NCI-H526 treated with DMSO at 0.1 percent for 48 hours (cell line): Measurements from ENCODE around the gene FMNL3.

Source experiments
- DNase-seq: peaks from one replicate; lab custom pipeline; 2025; lab: John Stamatoyannopoulos, UW

Gene FMNL3

DNA sequence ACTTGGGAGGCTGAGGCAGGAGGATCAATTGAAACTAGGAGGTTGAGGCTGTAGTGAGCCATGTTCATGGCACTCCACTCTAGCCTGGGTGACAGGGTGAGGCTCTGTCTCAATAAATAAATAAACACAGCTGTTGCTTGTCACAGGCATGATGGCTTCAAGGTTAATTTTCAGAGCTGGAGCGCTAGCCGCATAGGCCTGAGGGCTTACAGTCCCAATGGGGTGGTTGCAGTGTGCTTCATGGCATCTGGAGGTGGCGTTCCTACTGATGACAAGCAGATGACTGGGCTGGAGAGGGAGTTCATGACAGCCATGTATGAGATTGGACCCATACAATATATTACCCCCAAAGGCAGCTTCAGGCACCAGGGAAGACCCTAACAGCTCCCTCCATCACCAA lies 1.6 kb upstream of the FMNL3 start:
- no peak for DNase-seq

DNA sequence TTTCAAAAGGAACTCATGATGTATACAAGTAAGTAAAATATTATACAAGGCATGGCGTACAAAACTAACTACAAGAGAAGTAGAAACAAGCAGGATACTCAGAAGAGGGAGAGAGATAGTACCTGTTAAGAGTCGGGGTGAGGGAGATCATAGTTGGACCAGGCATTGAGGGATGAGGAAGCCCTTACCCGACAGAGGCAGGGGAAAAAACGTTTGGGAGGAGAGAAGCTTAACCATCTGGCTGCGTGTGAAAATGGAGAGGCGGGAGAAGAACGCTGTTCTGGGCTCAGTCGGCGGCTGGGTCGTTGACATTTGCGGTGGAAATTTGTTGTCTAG lies 575 bp upstream of the FMNL3 start:
- DNase-seq, result no peak

DNA sequence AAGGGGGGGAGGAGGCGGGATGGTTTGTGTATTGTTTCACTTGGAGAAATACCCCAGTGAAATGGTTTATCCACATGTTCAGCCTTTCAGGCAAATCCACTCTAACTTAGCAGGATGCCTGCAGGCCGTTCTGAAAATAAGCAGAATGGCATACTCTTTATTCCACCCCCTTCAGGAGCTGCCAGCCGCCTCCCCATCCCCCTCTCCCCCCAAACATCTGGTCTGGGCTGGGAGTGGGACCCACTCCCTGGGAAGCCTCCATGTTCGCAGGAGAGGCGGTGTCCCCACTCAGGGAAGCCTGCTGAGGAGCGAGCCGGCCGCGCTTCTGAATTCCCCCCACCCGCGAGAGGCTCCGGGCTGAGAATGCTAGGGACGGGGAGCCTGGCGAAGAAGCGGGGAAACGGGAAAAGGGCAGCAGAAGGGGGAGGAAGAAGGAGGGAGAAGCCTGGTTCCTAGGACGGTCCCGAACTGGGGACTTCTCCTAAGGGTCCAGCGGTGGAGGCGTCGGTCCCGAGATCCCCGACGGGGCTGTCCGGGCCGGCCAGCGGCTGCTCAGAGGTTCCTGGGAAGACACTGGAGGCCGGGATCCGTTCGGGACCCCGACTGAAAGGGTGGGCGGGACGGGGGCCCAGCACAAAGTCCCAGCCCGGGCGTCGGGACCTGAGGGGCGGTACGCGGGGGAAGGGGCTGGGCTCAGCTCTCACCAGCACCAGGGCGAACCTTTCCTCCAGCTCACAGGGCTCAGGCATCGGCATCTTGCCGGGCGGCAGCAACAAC lies 666 bp downstream of the FMNL3 start:
- DNase-seq, result no peak

DNA sequence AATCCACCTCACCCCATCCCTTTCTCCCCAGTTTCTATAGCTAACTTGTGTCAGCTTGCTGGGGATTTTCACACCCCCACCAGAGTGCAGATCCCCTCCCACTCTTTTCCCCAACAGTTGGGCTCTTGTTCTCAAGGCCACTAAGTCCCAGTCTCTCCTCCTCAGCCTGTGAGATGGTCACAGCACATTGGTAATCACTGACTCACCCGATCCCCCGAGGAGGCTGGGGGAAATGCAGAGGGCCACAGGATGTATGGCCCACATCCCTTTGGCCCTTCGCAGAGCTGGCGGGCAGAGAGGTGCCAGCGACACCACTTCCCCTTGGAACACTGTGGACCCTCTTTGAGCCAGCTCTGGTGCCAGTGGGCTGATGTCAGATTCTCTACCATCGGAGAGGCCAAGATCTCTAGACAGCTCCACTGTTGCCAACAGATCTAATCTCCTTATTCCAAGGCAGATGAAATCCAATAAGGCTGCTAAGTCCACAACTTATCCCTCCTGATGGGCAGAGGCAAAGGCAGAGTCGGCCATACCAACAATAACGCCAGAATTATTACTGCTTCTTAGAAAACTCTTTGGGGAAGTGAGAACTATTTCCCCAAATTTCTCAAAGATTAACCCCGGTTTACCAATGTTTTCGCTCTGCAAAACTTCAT lies 1.6 kb downstream of the FMNL3 start:
- DNase-seq, result no peak

- no peak for DNase-seq
These were observed 3.5 kb downstream of the FMNL3 start for GRCh38 chr12:49703647-49704137.

DNA sequence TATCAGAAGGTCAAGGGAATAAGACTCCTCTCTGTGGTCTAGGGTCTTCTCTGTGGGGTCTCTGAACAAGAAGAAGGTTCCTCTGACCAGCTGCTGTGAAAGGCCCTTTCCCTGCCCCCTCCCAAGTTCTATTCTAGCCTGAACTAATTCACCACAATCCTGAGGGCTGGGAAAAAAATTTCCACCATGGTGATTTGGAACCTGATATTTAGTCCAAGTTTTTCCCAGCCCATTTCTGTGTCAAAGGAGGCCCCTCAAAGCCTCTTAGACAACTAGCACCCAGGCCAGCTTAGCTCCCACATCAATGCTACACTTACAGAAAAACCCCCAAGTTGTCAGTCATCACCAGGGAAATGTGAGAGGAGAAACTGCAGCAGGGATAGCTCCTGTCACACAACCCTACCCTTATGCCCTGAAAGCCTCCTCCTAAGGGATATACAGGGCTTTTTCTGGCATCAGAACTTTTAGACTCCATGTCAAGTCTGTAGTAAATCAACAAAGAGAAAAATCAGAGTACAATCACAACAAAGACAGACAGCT lies 4.5 kb downstream of the FMNL3 start:
- DNase-seq, result no peak

DNA sequence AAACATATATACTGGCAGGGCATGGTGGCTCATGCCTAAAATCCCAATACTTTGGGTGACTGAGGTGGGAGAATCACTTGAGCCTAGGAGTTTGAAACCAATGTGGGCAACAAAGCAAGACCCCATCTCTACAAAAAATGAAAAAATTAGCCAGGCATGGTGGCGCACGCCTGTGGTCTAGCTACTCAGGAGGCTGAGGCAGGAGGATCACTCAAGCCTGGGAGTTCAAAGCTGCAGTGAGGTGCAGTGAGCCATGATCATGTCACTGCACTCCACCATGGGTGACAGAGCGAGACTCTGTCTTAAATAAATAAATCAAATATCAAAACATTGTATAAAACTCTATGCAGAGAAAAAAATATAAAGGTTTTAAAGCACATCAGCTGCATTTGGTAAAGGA lies 5.2 kb downstream of the FMNL3 start:
- DNase-seq, result no peak

- no peak for DNase-seq
These were observed 8.3 kb downstream of the FMNL3 start for GRCh38 chr12:49698619-49699545.

DNA sequence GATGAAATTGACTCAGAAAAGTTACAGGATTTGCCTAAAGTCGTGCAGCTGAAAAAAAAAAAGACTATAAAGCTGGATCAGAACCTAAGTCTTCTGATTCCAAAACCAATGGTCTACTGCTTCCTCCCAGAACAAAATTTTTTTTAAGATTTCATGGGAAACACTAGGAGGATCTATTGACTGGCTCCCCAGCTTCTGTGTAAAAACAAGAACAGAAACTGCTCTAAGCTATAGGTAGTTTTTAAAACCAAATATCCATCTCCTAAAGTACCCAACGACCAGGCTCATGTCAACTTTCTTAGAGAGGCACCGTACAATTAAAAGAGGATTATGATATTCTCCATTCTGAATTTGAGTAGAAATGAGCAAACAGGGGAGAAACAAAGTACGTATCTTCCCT lies 9.4 kb downstream of the FMNL3 start:
- no peak for DNase-seq

DNA sequence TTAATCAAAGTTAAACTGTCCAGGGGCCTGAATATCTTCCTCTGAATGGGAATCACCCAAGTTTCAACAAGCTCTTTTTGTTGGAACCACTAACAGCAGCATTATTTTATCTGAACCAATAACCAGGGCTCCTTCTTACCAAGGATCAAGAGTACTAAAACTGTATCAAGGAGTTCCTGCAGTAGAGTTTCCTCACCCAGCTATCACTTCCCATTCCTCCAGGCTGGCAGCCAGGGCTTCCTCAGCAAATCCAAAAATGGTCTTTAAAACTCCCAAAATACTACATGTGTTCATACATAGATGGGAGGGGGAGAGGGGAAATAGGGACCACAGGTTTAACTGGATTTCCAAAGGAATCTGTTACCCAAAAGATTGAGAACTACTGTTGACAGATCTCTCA lies 10.5 kb downstream of the FMNL3 start:
- no peak for DNase-seq

GRCh38 chr12:49693931-49694444 lies 13.2 kb downstream of the FMNL3 start:
- DNase-seq, result no peak

- no peak for DNase-seq
These were observed 14.4 kb downstream of the FMNL3 start for GRCh38 chr12:49692851-49693250.

DNA sequence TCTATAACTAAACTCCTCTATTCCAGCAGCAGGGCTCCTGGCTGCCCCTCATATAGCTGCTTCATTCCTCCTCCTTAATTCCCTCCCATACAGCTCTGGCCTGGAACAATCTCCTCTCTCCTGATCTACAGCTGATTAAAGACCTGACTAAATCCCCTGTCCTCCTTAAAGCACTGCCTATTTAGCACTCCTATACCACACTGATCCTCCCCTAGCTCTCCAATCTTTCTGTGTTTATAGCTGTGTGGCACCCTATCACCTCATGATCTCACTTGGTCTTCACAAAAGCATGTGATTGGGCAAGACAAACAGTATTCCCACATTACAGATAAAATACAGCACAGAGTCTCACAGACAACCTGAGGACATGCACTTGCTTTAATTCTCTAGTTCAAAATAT lies 17.4 kb downstream of the FMNL3 start:
- DNase-seq, result no peak

DNA sequence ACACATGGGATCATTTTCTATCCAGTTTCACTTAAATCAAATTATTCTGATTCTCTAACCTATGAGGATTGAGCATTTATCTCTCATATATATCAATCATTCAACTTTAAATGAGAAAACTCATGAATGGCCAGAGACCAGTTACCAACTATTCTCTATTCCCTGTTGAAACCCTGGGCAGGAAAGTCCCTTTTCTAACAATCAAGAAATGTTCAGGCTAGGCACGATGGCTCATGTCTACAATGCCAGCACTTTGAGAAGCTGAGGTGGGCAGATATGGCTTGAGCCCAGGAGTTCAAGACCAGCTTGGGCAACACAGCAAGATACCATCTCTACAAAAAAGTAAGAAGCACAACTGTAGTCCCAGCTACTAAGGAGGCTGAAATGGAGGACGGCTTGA lies 18.0 kb downstream of the FMNL3 start:
- no peak for DNase-seq

GRCh38 chr12:49687941-49688340 lies 19.3 kb downstream of the FMNL3 start:
- DNase-seq, result no peak

DNA sequence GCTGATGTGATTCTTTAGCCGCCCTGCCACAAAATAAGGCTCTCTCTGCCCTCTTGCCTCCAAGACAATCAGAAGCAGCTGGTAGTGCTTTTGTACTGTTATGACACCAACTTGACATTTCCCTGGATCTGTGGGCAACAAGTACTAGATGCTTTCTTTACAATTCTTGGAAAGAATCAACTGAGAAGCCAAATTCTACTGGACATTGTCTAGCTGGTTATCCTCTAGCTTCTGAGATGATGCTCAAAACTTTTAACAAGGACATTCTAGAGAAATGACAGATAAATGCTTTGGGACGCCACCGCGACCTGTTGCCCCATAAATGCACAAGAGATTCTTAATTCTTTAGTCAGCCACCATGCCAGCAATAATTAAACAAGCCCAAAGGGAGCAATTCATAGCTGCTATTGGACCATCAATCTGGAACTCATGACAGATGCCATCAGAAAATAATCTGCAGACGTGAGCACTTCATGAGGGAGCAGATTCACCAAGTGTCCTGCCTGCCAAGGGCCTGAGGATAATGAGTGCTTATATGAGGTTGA lies 22.8 kb downstream of the FMNL3 start:
- no peak for DNase-seq

GRCh38 chr12:49683599-49684309 lies 23.5 kb downstream of the FMNL3 start:
- DNase-seq, result no peak

DNA sequence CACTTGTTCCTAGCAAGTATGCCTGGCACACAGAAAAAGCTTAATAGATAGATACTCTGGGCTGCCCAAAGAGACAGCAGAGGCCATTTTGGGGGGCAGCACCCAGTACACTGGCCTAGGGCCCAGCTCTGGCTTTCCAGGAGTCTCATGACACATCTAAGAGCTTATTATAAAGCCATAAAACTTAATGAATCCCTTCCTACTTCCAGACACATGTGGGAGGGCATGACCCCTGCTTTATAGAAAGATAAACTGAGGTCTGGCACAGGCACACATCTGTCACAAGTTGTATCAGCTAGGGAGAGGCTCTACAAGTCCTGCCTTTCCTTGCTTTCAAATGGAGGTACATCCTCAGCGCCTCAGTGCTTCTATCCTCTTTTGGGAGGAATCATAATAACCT lies 27.1 kb downstream of the FMNL3 start:
- no peak for DNase-seq

- no peak for DNase-seq
These were observed 28.5 kb downstream of the FMNL3 start for GRCh38 chr12:49678711-49679110.

GRCh38 chr12:49675137-49675536 lies 32.1 kb downstream of the FMNL3 start:
- DNase-seq, result no peak

DNA sequence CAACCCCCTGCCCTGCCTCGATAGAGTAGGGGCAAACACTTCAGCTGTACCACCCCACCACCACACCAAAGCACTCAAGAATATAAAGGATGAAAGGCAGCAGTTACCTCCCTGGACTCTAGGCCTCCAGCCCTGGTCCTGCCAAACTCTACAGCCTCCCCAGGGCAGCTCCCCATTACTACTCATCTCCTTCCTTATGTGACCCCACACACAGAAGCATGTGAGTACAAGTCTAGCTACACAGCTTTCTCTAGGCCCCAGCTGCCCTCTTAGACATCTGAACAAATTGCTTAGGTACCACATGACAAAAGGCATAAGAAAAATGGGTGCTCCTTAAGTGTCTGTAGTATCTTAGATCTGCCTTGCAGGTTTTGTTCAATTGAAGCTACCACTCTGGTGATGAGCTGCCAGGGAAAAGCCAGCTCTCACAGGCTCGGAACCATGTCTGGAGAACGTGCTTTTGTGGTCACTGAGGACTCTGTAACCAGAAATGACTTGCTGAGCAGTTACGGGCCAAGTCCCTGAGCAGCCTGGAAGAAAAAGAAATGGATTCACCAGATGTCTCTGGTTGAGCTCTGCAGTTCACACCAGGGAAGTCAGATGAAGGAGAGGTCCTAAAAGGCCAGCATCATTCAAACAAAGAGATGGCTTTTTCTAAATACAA lies 32.8 kb downstream of the FMNL3 start:
- no peak for DNase-seq
